ENCODE data around the gene USO1. TPM values are rescaled to one million over a fixed set of nuclear protein-coding genes. Genes with fewer than 3 reads are reported as not detected.

The USO1 gene
- total RNA-seq, 4 donors from 2014 or later = 49.0 to 79.2 (median 69.8) TPM

GRCh38 chr4:75729836-75730235 is 5.5 kb downstream of the USO1 start:
- no peak overlapping the region for H3K4me3 ChIP-seq
- 48 to 53% methylated on average over 3 of the region's 3 CpGs for WGBS, 2 donors
- intact Hi-C loops (cut with DNase I) = no loop called here
- H3K27me3 ChIP-seq = no peaks in the 10 kb centered on the region
- H3K9me3 ChIP-seq = no peaks in the 10 kb centered on the region
- H3K27ac ChIP-seq = no peak overlapping the region
- no peaks in the 10 kb centered on the region for H3K36me3 ChIP-seq
- peaks cover 0 to 50% (median 30%) of the 10 kb centered on the region in 3 donors for H3K4me1 ChIP-seq
- TF ChIP-seq CTCF (IDR thresholded peaks at IDR 0.05) = no peak
- no peak for TF ChIP-seq POLR2A (IDR thresholded peaks at IDR 0.05)
- no peak for DNase-seq

- intact Hi-C loops (cut with DNase I) = no loop called here
- Histone ChIP-seq H3K4me1 (peaks cover 0 to 20% (median 9%) of the 10 kb centered on the region in 3 donors), H3K27ac (no peak overlapping the region), H3K9me3 (no peaks in the 10 kb centered on the region), H3K36me3 (peaks cover 0 to 3% (median 0%) of the 10 kb centered on the region in 3 donors), H3K4me3 (no peak overlapping the region), H3K27me3 (no peaks in the 10 kb centered on the region)
- no peak for DNase-seq
- no peak for TF ChIP-seq POLR2A (IDR thresholded peaks at IDR 0.05)
- TF ChIP-seq CTCF (IDR thresholded peaks at IDR 0.05) = no peak
Observed at GRCh38 chr4:75733369-75733768, 9.0 kb downstream of the USO1 start.

- intact Hi-C loops (cut with DNase I) = no loop called here
- H3K27me3 ChIP-seq = no peaks in the 10 kb centered on the region
- no peaks in the 10 kb centered on the region for H3K9me3 ChIP-seq
- H3K36me3 ChIP-seq = peaks cover 0 to 12% (median 0%) of the 10 kb centered on the region in 3 donors
- H3K4me1 ChIP-seq = peaks cover 0 to 3% (median 0%) of the 10 kb centered on the region in 3 donors
- H3K27ac ChIP-seq = no peak overlapping the region
- H3K4me3 ChIP-seq = no peak overlapping the region
- WGBS, 2 donors = 80 to 90% methylated on average over 2 of the region's 2 CpGs
- TF ChIP-seq CTCF (IDR thresholded peaks at IDR 0.05) (no peak), POLR2A (IDR thresholded peaks at IDR 0.05) (no peak)
- DNase-seq = no peak
Observed at GRCh38 chr4:75735525-75735924, 11.1 kb downstream of the USO1 start.

- no peaks in the 10 kb centered on the region for H3K9me3 ChIP-seq
- 58 to 77% methylated on average over 2 of the region's 2 CpGs for WGBS, 2 donors
- H3K36me3 ChIP-seq = peaks cover 0 to 15% (median 0%) of the 10 kb centered on the region in 3 donors
- no peaks in the 10 kb centered on the region for H3K27me3 ChIP-seq
- TF ChIP-seq CTCF (IDR thresholded peaks at IDR 0.05) (no peak), POLR2A (IDR thresholded peaks at IDR 0.05) (no peak)
- peaks cover 0 to 8% (median 0%) of the 10 kb centered on the region in 3 donors for H3K4me1 ChIP-seq
- H3K27ac ChIP-seq = no peak overlapping the region
- intact Hi-C loops (cut with DNase I) = no loop called here
- H3K4me3 ChIP-seq = no peak overlapping the region
- DNase-seq = no peak
Observed at GRCh38 chr4:75736862-75737261, 12.5 kb downstream of the USO1 start.

GRCh38 chr4:75737398-75737797 is 13.0 kb downstream of the USO1 start:
- WGBS, 2 donors = 96 to 98% methylated on average over 2 of the region's 2 CpGs
- Histone ChIP-seq H3K27me3 (no peaks in the 10 kb centered on the region), H3K36me3 (peaks cover 0 to 16% (median 0%) of the 10 kb centered on the region in 3 donors), H3K4me1 (peaks cover 0 to 8% (median 0%) of the 10 kb centered on the region in 3 donors), H3K27ac (no peak overlapping the region), H3K4me3 (no peak overlapping the region), H3K9me3 (no peaks in the 10 kb centered on the region)
- intact Hi-C loops (cut with DNase I) = no loop called here
- no peak for DNase-seq
- no peak for TF ChIP-seq POLR2A (IDR thresholded peaks at IDR 0.05)
- no peak for TF ChIP-seq CTCF (IDR thresholded peaks at IDR 0.05)
